ENCODE measurements around the gene VPS18. TPM values are rescaled to one million over a fixed set of nuclear protein-coding genes. Genes with fewer than 3 reads are reported as not detected.

VPS18 gene
- total RNA-seq, 1 experiment from 2014 or later = 16.9 TPM

GRCh38 chr15:40940296-40940801, 46.1 kb downstream of the VPS18 start:
- intact Hi-C loops (cut with micrococcal nuclease) = no loop called here
- DNase-seq (ENCODE audit: low read depth, low spot score) (no peak), ATAC-seq (no peak)
- H3K4me2 ChIP-seq (ENCODE audit: low read length) = 0 out of 2 replicates have a peak overlapping the region, but pooled peaks have one; percentile 97
- no peak overlapping the region for H2AFZ ChIP-seq (ENCODE audit: low read depth, low read length, poor library complexity, severe bottlenecking)
- H3K9me3 ChIP-seq (ENCODE audit: control insufficient read depth in 1 of 2, insufficient read depth in 1 of 2, low read depth in 1 of 2, low read length in 2 of 2) = no peaks in the 10 kb centered on the region
- no peaks in the 10 kb centered on the region for H3K79me2 ChIP-seq (ENCODE audit: insufficient read depth, low read length)
- no peak overlapping the region for H3K9ac ChIP-seq (ENCODE audit: low read length)
- RAD21 ChIA-PET (ENCODE audit: low non-redundant PET in 1 of 2, low total read pairs in 2 of 2, uncharacterized antibody in 2 of 2, unreplicated experiment in 2 of 2) = no interaction called here
- H3K4me3 ChIP-seq (replicated peaks in 1 of 2; ENCODE audit: low read depth in 1 of 2, low read length in 2 of 2) = no peak overlapping the region
- CTCF ChIA-PET = interaction anchor here (1.2 to 2.3 kb wide), 6 partner anchors 9 to 34 kb away, joined by 4 to 36 read pairs (median 8); partner anchors contain the start of gene DLL4
- TF ChIP-seq, protein P1, sequence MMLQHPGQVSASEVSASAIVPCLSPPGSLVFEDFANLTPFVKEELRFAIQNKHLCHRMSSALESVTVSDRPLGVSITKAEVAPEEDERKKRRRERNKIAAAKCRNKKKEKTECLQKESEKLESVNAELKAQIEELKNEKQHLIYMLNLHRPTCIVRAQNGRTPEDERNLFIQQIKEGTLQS (IDR thresholded peaks at IDR 0.05) = no peak
- TF ChIP-seq EZH2 (IDR thresholded peaks at IDR 0.05) (no peak), CBX3 (IDR thresholded peaks at IDR 0.05; ENCODE audit: low read depth) (no peak)
- TF ChIP-seq, protein P2, sequence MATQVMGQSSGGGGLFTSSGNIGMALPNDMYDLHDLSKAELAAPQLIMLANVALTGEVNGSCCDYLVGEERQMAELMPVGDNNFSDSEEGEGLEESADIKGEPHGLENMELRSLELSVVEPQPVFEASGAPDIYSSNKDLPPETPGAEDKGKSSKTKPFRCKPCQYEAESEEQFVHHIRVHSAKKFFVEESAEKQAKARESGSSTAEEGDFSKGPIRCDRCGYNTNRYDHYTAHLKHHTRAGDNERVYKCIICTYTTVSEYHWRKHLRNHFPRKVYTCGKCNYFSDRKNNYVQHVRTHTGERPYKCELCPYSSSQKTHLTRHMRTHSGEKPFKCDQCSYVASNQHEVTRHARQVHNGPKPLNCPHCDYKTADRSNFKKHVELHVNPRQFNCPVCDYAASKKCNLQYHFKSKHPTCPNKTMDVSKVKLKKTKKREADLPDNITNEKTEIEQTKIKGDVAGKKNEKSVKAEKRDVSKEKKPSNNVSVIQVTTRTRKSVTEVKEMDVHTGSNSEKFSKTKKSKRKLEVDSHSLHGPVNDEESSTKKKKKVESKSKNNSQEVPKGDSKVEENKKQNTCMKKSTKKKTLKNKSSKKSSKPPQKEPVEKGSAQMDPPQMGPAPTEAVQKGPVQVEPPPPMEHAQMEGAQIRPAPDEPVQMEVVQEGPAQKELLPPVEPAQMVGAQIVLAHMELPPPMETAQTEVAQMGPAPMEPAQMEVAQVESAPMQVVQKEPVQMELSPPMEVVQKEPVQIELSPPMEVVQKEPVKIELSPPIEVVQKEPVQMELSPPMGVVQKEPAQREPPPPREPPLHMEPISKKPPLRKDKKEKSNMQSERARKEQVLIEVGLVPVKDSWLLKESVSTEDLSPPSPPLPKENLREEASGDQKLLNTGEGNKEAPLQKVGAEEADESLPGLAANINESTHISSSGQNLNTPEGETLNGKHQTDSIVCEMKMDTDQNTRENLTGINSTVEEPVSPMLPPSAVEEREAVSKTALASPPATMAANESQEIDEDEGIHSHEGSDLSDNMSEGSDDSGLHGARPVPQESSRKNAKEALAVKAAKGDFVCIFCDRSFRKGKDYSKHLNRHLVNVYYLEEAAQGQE (IDR thresholded peaks at IDR 0.05; ENCODE audit: low read depth) = no peak
- H3K27me3 ChIP-seq (ENCODE audit: insufficient read depth, low read length) = no peaks in the 10 kb centered on the region
- H3K36me3 ChIP-seq (ENCODE audit: control insufficient read depth in 1 of 2, insufficient read depth in 2 of 2, low read length in 2 of 2) = no peaks in the 10 kb centered on the region
- no peak overlapping the region for H3K27ac ChIP-seq (ENCODE audit: low read depth, low read length)
- H4K20me1 ChIP-seq (ENCODE audit: insufficient read depth) = no peaks in the 10 kb centered on the region
- BruUV-seq (replicated peaks) = no TSS peak
- no peaks in the 10 kb centered on the region for H3K9me2 ChIP-seq (ENCODE audit: insufficient read depth)
- POLR2A ChIA-PET = interaction anchor here (3.5 to 5.7 kb wide), 2 partner anchors 11 to 12 kb away, joined by 39 read pairs; partner anchors contain the start of genes CHAC1 and DLL4
- H3K4me1 ChIP-seq (ENCODE audit: control insufficient read depth in 1 of 2, insufficient read depth in 2 of 2, low read length in 2 of 2) = peaks cover 17 to 18% of the 10 kb centered on the region in 2 experiments; a peak in 3 of 4 replicates

All from HCT116 (cell line).